ENCODE data around the gene SPG11. TPM values are rescaled to one million over a fixed set of nuclear protein-coding genes. Genes with fewer than 3 reads are reported as not detected.
A peak's percentile ranks its signal among the peaks of the same experiment; 100 is the strongest.

The SPG11 gene
- total and polyA plus RNA-seq, 2 of the 13 experiments (the other 11 are each of a cell fraction or from before 2014, with no cell fraction given): 31.5 to 40.7 TPM

GRCh38 chr15:44663410-44664308 is at the start of gene SPG11 (continued):
- TF ChIP-seq PLSCR1 (CRISPR knock-in tag; IDR thresholded peaks at IDR 0.05; ENCODE audit: borderline replicate concordance) (0 out of 2 replicates have a peak, but pooled peaks have one; percentile 51), GATAD1 (CRISPR knock-in tag; IDR thresholded peaks at IDR 0.05) (peak; percentile 92), ZKSCAN5 (CRISPR knock-in tag; IDR thresholded peaks at IDR 0.05) (no peak), MLX (CRISPR knock-in tag; IDR thresholded peaks at IDR 0.05) (peak; percentile 43; the same call in 1 of the 2 replicates), ZNF30 (CRISPR knock-in tag; IDR thresholded peaks at IDR 0.05) (0 out of 2 replicates have a peak, but pooled peaks have one; percentile 70), MAF1 (CRISPR knock-in tag; IDR thresholded peaks at IDR 0.05; ENCODE audit: borderline replicate concordance) (peak; percentile 81; the same call in 1 of the 2 replicates), SKIL (CRISPR knock-in tag; IDR thresholded peaks at IDR 0.05; ENCODE audit: borderline replicate concordance) (no peak), EZH2 (conservative IDR thresholded peaks at IDR 0.05; ENCODE audit: low read depth, low read length) (no peak), ZNF354B (CRISPR knock-in tag; IDR thresholded peaks at IDR 0.05) (no peak), RAD21 (CRISPR knock-in tag; IDR thresholded peaks at IDR 0.05) (peak; percentile 96), RBAK (CRISPR knock-in tag; IDR thresholded peaks at IDR 0.05) (0 out of 2 replicates have a peak, but pooled peaks have one; percentile 64), ZMAT3 (CRISPR knock-in tag; conservative IDR thresholded peaks at IDR 0.05) (peak; percentile 72), ZNF614 (CRISPR knock-in tag; IDR thresholded peaks at IDR 0.05; ENCODE audit: borderline replicate concordance) (peak; percentile 74; the same call in 1 of the 2 replicates), ZSCAN21 (CRISPR knock-in tag; IDR thresholded peaks at IDR 0.05; ENCODE audit: borderline replicate concordance) (peak; percentile 92), ZFP62 (CRISPR knock-in tag; IDR thresholded peaks at IDR 0.05) (no peak), SNAPC2 (CRISPR knock-in tag; IDR thresholded peaks at IDR 0.05) (no peak)
- TF ChIP-seq, protein P1, sequence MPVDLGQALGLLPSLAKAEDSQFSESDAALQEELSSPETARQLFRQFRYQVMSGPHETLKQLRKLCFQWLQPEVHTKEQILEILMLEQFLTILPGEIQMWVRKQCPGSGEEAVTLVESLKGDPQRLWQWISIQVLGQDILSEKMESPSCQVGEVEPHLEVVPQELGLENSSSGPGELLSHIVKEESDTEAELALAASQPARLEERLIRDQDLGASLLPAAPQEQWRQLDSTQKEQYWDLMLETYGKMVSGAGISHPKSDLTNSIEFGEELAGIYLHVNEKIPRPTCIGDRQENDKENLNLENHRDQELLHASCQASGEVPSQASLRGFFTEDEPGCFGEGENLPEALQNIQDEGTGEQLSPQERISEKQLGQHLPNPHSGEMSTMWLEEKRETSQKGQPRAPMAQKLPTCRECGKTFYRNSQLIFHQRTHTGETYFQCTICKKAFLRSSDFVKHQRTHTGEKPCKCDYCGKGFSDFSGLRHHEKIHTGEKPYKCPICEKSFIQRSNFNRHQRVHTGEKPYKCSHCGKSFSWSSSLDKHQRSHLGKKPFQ (CRISPR knock-in tag; IDR thresholded peaks at IDR 0.05; ENCODE audit: insufficient replicate concordance): peak; percentile 63
- TF ChIP-seq, protein P2, sequence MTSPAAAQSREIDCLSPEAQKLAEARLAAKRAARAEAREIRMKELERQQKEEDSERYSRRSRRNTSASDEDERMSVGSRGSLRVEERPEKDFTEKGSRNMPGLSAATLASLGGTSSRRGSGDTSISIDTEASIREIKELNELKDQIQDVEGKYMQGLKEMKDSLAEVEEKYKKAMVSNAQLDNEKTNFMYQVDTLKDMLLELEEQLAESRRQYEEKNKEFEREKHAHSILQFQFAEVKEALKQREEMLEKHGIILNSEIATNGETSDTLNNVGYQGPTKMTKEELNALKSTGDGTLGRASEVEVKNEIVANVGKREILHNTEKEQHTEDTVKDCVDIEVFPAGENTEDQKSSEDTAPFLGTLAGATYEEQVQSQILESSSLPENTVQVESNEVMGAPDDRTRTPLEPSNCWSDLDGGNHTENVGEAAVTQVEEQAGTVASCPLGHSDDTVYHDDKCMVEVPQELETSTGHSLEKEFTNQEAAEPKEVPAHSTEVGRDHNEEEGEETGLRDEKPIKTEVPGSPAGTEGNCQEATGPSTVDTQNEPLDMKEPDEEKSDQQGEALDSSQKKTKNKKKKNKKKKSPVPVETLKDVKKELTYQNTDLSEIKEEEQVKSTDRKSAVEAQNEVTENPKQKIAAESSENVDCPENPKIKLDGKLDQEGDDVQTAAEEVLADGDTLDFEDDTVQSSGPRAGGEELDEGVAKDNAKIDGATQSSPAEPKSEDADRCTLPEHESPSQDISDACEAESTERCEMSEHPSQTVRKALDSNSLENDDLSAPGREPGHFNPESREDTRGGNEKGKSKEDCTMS (CRISPR knock-in tag; conservative IDR thresholded peaks at IDR 0.05): no peak
- TF ChIP-seq, protein P3, sequence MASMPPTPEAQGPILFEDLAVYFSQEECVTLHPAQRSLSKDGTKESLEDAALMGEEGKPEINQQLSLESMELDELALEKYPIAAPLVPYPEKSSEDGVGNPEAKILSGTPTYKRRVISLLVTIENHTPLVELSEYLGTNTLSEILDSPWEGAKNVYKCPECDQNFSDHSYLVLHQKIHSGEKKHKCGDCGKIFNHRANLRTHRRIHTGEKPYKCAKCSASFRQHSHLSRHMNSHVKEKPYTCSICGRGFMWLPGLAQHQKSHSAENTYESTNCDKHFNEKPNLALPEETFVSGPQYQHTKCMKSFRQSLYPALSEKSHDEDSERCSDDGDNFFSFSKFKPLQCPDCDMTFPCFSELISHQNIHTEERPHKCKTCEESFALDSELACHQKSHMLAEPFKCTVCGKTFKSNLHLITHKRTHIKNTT (CRISPR knock-in tag; IDR thresholded peaks at IDR 0.05): no peak
